Transverse colon (tissue), 4 donors: ENCODE results near the gene OR52E8. TPM values are rescaled to one million over a fixed set of nuclear protein-coding genes. Genes with fewer than 3 reads are reported as not detected.

ENCODE experiments used
- DNase-seq: peaks from one replicate; pipeline ENCODE4 v3.0.0-alpha.2; 2019
- H3K27ac ChIP-seq, 4 donors: fragments of 200-600 bp; sonication (generic); 2 replicates each; pipeline ENCODE4 v1.5.1; 2016 to 2018; ENCODE audit warnings: inconsistent platforms in 4 of 4
- H3K27me3 ChIP-seq: fragments of 200-600 bp; sonication (generic); 2 replicates; pipeline ENCODE4 v1.5.1; 2017; ENCODE audit warnings: inconsistent platforms
- H3K36me3 ChIP-seq, 4 donors: fragments of 200-600 bp; sonication (generic); 2 replicates each; pipeline ENCODE4 v1.5.1; 2017 to 2019; ENCODE audit warnings: inconsistent platforms in 4 of 4
- H3K4me1 ChIP-seq, 4 donors: fragments of 200-600 bp; sonication (generic); 2 replicates each; pipeline ENCODE4 v1.5.1; 2017 to 2020; ENCODE audit warnings: inconsistent platforms in 4 of 4
- H3K4me3 ChIP-seq, 4 donors: fragments of 200-600 bp; sonication (generic); 1 replicate in 1 of 4; 2 replicates in 3 of 4; pipeline versions ENCODE4 v1.5.1 to v1.6.1; 2017 to 2019; ENCODE audit warnings: inconsistent platforms in 4 of 4
- H3K9me3 ChIP-seq, 2 donors: fragments of 200-600 bp; sonication (generic); 2 replicates each; pipeline ENCODE4 v1.5.1; 2017 to 2019; ENCODE audit warnings: inconsistent platforms in 2 of 2
- CTCF ChIP-seq, 5 experiments: fragments of 200-600 bp in 3 of 5; fragments of 450-650 bp in 2 of 5; sonication (generic) in 3 of 5; IDR thresholded peaks; 1 replicate in 2 of 5; 2 replicates in 3 of 5; pipeline ENCODE4 v1.5.1; 2016 to 2017; ENCODE audit warnings: antibody characterized with exemption in 5 of 5, inconsistent platforms in 3 of 5, mild to moderate bottlenecking in 2 of 5, moderate library complexity in 1 of 5
- EP300 ChIP-seq: sonication (generic); formaldehyde crosslinking; IDR thresholded peaks from one replicate; pipeline ENCODE4 v1.6.1; 2017; ENCODE audit warnings: antibody characterized with exemption, low read depth
- POLR2A ChIP-seq: fragments of 450-650 bp; IDR thresholded peaks from one replicate; pipeline ENCODE4 v1.6.1; 2016; ENCODE audit warnings: antibody characterized with exemption, mild to moderate bottlenecking, moderate library complexity
- POLR2AphosphoS5 ChIP-seq, 3 donors: sonication (generic); formaldehyde crosslinking; IDR thresholded peaks; one replicate each; pipeline ENCODE4 v1.6.1; 2016; ENCODE audit warnings: antibody characterized with exemption in 3 of 3
- WGBS, 2 donors: methylation state at CpG; one replicate each; pipeline ENCODE4 v1.1.5; 2018; ENCODE audit warnings: low coverage in 1 of 2; 5-methylcytosine and 5-hydroxymethylcytosine counted together
- in situ Hi-C, 4 donors: fragments of 200-750 bp; cut with MboI; loops; one replicate each; pipeline versions ENCODE4 v1.15.0 to v1.15.1; 2017; ENCODE audit warnings: low sequenced_read_pairs in 3 of 4, low pct_ligation_motif_present in 1 of 4, low pct_unique_long_range_greater_than_20kb in 1 of 4
- intact Hi-C: fragments of 100-400 bp; cut with DNase I; formaldehyde crosslinking; loops from one replicate; pipeline ENCODE4 v1.15.1; 2023; ENCODE audit warnings: low total_unique reads
- total RNA-seq, 4 donors: library from RNA; depleted of rRNA; stranded (reverse); fragments of >200 nt; gene quantifications; one replicate each; pipeline ENCODE4 v1.1.0, GENCODE V29; 2016

The OR52E8 gene
- total RNA-seq, 4 donors from 2014 or later, result not detected

DNA sequence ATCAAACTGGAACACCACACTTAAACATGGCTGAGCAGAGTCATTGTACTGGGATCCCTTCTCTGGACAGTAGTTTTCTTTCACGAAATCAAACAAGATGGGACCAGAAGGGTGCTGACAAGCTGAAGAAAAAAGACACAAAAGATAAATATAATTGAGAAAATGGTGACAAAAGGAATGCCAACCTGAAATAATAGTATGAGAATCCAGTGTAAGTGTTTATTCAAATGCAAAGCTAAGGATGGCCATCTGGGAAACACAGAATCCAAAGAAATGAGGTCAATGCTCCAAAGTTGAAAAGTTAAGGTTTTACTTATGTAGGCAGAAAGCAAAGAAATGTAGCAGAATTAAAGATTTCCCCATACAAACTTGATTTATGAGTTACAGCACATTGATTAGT, 30.2 kb upstream of the OR52E8 start:
- no peaks in the 10 kb centered on the region for H3K36me3 ChIP-seq
- H3K4me3 ChIP-seq, result no peak overlapping the region
- intact Hi-C loops, result no loop called here
- TF ChIP-seq CTCF (IDR thresholded peaks at IDR 0.05) (no peak), POLR2A (no peak), POLR2AphosphoS5 (IDR thresholded peaks at IDR 0.05) (no peak), EP300 (no peak)
- in situ Hi-C loops, result no loop called here
- no peak overlapping the region for H3K27ac ChIP-seq
- no peak for DNase-seq
- whole genome bisulfite sequencing, 2 donors, result 57 to 61% methylated on average over 1 of the region's 1 CpG
- no peaks in the 10 kb centered on the region for H3K4me1 ChIP-seq
- no peaks in the 10 kb centered on the region for H3K9me3 ChIP-seq
- H3K27me3 ChIP-seq, result no peaks in the 10 kb centered on the region

- TF ChIP-seq POLR2AphosphoS5 (IDR thresholded peaks at IDR 0.05) (no peak), POLR2A (no peak), CTCF (IDR thresholded peaks at IDR 0.05) (no peak), EP300 (no peak)
- Histone ChIP-seq H3K27ac (no peak overlapping the region), H3K4me1 (no peaks in the 10 kb centered on the region), H3K27me3 (no peaks in the 10 kb centered on the region), H3K9me3 (no peaks in the 10 kb centered on the region), H3K4me3 (no peak overlapping the region), H3K36me3 (no peaks in the 10 kb centered on the region)
- intact Hi-C loops, result no loop called here
- WGBS, 2 donors, result 57 to 62% methylated on average over 2 to 3 of the region's 3 CpGs
- DNase-seq, result no peak
- in situ Hi-C loops, result no loop called here
Measured at GRCh38 chr11:5887172-5887571, 29.7 kb upstream of the OR52E8 start.

DNA sequence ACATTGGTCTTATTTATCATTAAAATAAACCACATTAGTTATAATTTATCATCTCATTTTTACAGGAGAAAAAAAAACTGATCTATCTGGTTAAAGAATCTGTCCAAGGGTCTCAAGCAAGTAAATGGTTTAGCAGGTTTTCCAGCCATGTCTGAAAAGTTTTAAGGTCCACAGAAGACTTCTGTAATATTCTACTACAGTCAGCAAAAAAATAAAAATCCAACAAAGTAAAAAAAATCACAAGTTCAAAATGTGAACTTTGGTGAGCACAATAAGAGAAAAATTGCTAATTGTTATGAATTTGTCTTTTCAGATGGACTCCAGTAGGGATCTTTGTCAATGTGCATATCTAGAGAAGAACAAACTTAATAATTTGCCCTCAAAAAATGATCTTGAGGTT, 24.3 kb upstream of the OR52E8 start:
- Histone ChIP-seq H3K4me3 (no peak overlapping the region), H3K4me1 (no peaks in the 10 kb centered on the region), H3K9me3 (no peaks in the 10 kb centered on the region), H3K36me3 (no peaks in the 10 kb centered on the region), H3K27ac (no peak overlapping the region), H3K27me3 (no peaks in the 10 kb centered on the region)
- intact Hi-C loops, result no loop called here
- no peak for DNase-seq
- TF ChIP-seq POLR2A (no peak), POLR2AphosphoS5 (IDR thresholded peaks at IDR 0.05) (no peak), CTCF (IDR thresholded peaks at IDR 0.05) (no peak), EP300 (no peak)
- in situ Hi-C loops, result no loop called here

GRCh38 chr11:5880329-5880728, 22.8 kb upstream of the OR52E8 start, which contains the start of gene OR52E4:
Gene OR52E4 (plus strand): TSS chr11:5880629. CDS start chr11:5884293, 3,664 bp downstream.
- H3K36me3 ChIP-seq, result no peaks in the 10 kb centered on the region
- in situ Hi-C loops (no loop called here), intact Hi-C loops (no loop called here)
- no peaks in the 10 kb centered on the region for H3K9me3 ChIP-seq
- no peak for TF ChIP-seq EP300
- no peak for TF ChIP-seq POLR2AphosphoS5 (IDR thresholded peaks at IDR 0.05)
- TF ChIP-seq POLR2A, result no peak
- no peak for TF ChIP-seq CTCF (IDR thresholded peaks at IDR 0.05)
- no peaks in the 10 kb centered on the region for H3K4me1 ChIP-seq
- DNase-seq, result no peak
- 69 to 79% methylated on average over 3 to 4 of the region's 4 CpGs for WGBS, 2 donors
- no peak within 1 kb of the TSS for H3K27ac ChIP-seq
- no peaks in the 10 kb centered on the region for H3K27me3 ChIP-seq
- no peak within 1 kb of the TSS for H3K4me3 ChIP-seq
